Adrenal gland (tissue), 12 donors: ENCODE measurements around the gene CDC25C. TPM values are rescaled to one million over a fixed set of nuclear protein-coding genes. Genes with fewer than 3 reads are reported as not detected.

Source experiments
- DNase-seq, 7 donors: peaks; one replicate each; pipeline ENCODE4 v3.0.0-alpha.2; 2019 to 2020
- H3K27ac ChIP-seq, 5 donors: fragments of 200-600 bp; sonication (generic) in 4 of 5; 1 replicate in 3 of 5; 2 replicates in 2 of 5; pipeline versions ENCODE4 v1.5.1 to v1.8.0; 2016 to 2020; ENCODE audit warnings: mild to moderate bottlenecking in 1 of 5
- H3K27me3 ChIP-seq: fragments of 200-600 bp; 2 replicates; pipeline ENCODE4 v1.8.0; 2021
- H3K36me3 ChIP-seq, 2 donors: fragments of 200-600 bp; replicated peaks in 1 of 2; 1 replicate in 1 of 2; 2 replicates in 1 of 2; pipeline versions ENCODE4 v1.5.1 to v1.8.0; 2018 to 2022
- H3K4me1 ChIP-seq, 2 donors: fragments of 200-600 bp; replicated peaks in 1 of 2; 1 replicate in 1 of 2; 2 replicates in 1 of 2; pipeline versions ENCODE4 v1.5.1 to v1.8.0; 2018 to 2021
- H3K4me3 ChIP-seq, 4 donors: fragments of 200-600 bp; sonication (generic) in 3 of 4; one replicate each; pipeline ENCODE4 v1.5.1; 2016 to 2018
- H3K9me3 ChIP-seq, 3 donors: fragments of 200-600 bp; sonication (generic) in 1 of 3; replicated peaks in 1 of 3; 1 replicate in 2 of 3; 2 replicates in 1 of 3; pipeline versions ENCODE4 v1.5.1 to v1.8.0; 2016 to 2021
- CTCF ChIP-seq, 6 experiments: fragments of 450-650 bp in 4 of 6; fragments of 200-600 bp in 2 of 6; sonication (generic) in 1 of 6; IDR thresholded peaks; 1 replicate in 5 of 6; 2 replicates in 1 of 6; pipeline versions ENCODE4 v1.5.1 to v1.8.0; 2016 to 2021; ENCODE audit warnings: antibody characterized with exemption in 6 of 6, mild to moderate bottlenecking in 2 of 6, moderate library complexity in 1 of 6
- POLR2A ChIP-seq, 2 donors: fragments of 450-650 bp; IDR thresholded peaks; one replicate each; pipeline ENCODE4 v1.6.1; 2017; ENCODE audit warnings: antibody characterized with exemption in 2 of 2, mild to moderate bottlenecking in 2 of 2, moderate library complexity in 1 of 2
- WGBS, 4 donors: extraction: QIAGEN DNeasy Blood & Tissue Kit in 2 of 4; methylation state at CpG; one replicate each; pipeline versions ENCODE4 v1.1.5 to v1.1.7; 2013 to 2017; 5-methylcytosine and 5-hydroxymethylcytosine counted together
- intact Hi-C, 2 donors: fragments of 100-400 bp; cut with DNase I; formaldehyde crosslinking; loops; one replicate each; pipeline versions ENCODE4 v1.14.1 to v1.15.0; 2022 to 2023
- polyA plus RNA-seq, 3 donors: library from polyadenylated mRNA; stranded (reverse); fragments of 200-250 nt in 2 of 3; fragments of 350-450 nt in 1 of 3; fragmentation: Illumina TruSeq in 1 of 3; extraction: RNeasy Lipid Tissue Mini Kit (QIAGEN cat#74804) in 1 of 3; gene quantifications; one replicate each; pipeline ENCODE4 v1.2.3, GENCODE V29; 2013 to 2014
- total RNA-seq, 9 donors: library from RNA; depleted of rRNA in 4 of 9; stranded (reverse); fragments of >200 nt in 4 of 9; fragments of 120-200 nt in 1 of 9; fragmentation: NEBNext Ultra II Directional in 1 of 9; extraction: Animal tissue kit (Norgen Biotek cat#: 25700) in 1 of 9; gene quantifications; one replicate each; pipeline versions ENCODE4 v1.1.0 to v1.2.4, GENCODE V29; 2013 to 2023
- donor health status: healthy with polysubstance abuse.
- donor health status: Bipolar disorder and iron deficiency.
- donor health status: DM: yes; HTN: yes; CAD: no.
- donor health status: DM: no; HTN: no; CAD: no.
- donor health status: DM: no; HTN: no; CAD: no.
- donor health status: DM: yes; HTN: yes; CAD: no.

CDC25C gene
- total and polyA plus RNA-seq, 12 donors = 0.24 to 5.2 (median 0.32) TPM; not detected in 4

- no peaks in the 10 kb centered on the region for H3K9me3 ChIP-seq
- DNase-seq = no peak
- TF ChIP-seq CTCF (IDR thresholded peaks at IDR 0.05) (no peak), POLR2A (IDR thresholded peaks at IDR 0.05) (no peak)
- H3K4me3 ChIP-seq = no peak overlapping the region
- peak overlapping the region in 1 of 5 donors; percentile 6 for H3K27ac ChIP-seq
- intact Hi-C loops = no loop called here
- H3K36me3 ChIP-seq = peaks cover 0 to 28% of the 10 kb centered on the region in 2 donors
- H3K4me1 ChIP-seq = peaks cover 25 to 28% of the 10 kb centered on the region in 2 donors
- H3K27me3 ChIP-seq = no peaks in the 10 kb centered on the region
Observed at GRCh38 chr5:138351517-138351916, 19.9 kb upstream of the CDC25C start.

GRCh38 chr5:138351056-138351455 lies 19.5 kb upstream of the CDC25C start:
- peak in 5 of 7 donors; percentile 34 to 44 (median 40) for DNase-seq
- WGBS, 4 donors = 69 to 95% (median 82%) methylated on average over 1 of the region's 1 CpG
- H3K9me3 ChIP-seq = no peaks in the 10 kb centered on the region
- H3K36me3 ChIP-seq = peaks cover 0 to 32% of the 10 kb centered on the region in 2 donors
- peak overlapping the region in 1 of 5 donors; percentile 6 for H3K27ac ChIP-seq
- no peaks in the 10 kb centered on the region for H3K27me3 ChIP-seq
- no peak overlapping the region for H3K4me3 ChIP-seq
- TF ChIP-seq CTCF (IDR thresholded peaks at IDR 0.05) (no peak), POLR2A (IDR thresholded peaks at IDR 0.05) (no peak)
- peaks cover 22 to 24% of the 10 kb centered on the region in 2 donors for H3K4me1 ChIP-seq
- intact Hi-C loops = no loop called here

GRCh38 chr5:138350563-138350890 lies 18.9 kb upstream of the CDC25C start:
- TF ChIP-seq CTCF (IDR thresholded peaks at IDR 0.05) (no peak), POLR2A (IDR thresholded peaks at IDR 0.05) (no peak)
- no peaks in the 10 kb centered on the region for H3K9me3 ChIP-seq
- DNase-seq = no peak
- H3K27ac ChIP-seq = no peak overlapping the region
- no peak overlapping the region for H3K4me3 ChIP-seq
- H3K36me3 ChIP-seq = peaks cover 0 to 38% of the 10 kb centered on the region in 2 donors
- peaks cover 17 to 18% of the 10 kb centered on the region in 2 donors for H3K4me1 ChIP-seq
- no peaks in the 10 kb centered on the region for H3K27me3 ChIP-seq
- intact Hi-C loops = no loop called here

- 60 to 93% (median 86%) methylated on average over 1 of the region's 1 CpG for WGBS, 4 donors
- Histone ChIP-seq H3K27me3 (no peaks in the 10 kb centered on the region), H3K27ac (no peak overlapping the region), H3K4me3 (no peak overlapping the region), H3K4me1 (peaks cover 13 to 14% of the 10 kb centered on the region in 2 donors), H3K9me3 (no peaks in the 10 kb centered on the region), H3K36me3 (peaks cover 0 to 43% of the 10 kb centered on the region in 2 donors)
- TF ChIP-seq CTCF (IDR thresholded peaks at IDR 0.05) (no peak), POLR2A (IDR thresholded peaks at IDR 0.05) (no peak)
- no peak for DNase-seq
- intact Hi-C loops = no loop called here
Observed at GRCh38 chr5:138349852-138350562, 18.4 kb upstream of the CDC25C start.
